GM12874 (cell line): ENCODE data around the gene RBP2.

Experiments
- TF ChIP-seq, protein P1 (sequence below): IDR thresholded peaks from 2 replicates; pipeline ENCODE4 v1.5.1; 2011; ENCODE audit warnings: low read depth, mild to moderate bottlenecking, control low read depth, low read length, moderate library complexity; ENCODE audit not compliant: insufficient read depth

The RBP2 gene

GRCh38 chr3:139441656-139442055 is 34.7 kb downstream of the RBP2 start:
- TF ChIP-seq, protein P1, sequence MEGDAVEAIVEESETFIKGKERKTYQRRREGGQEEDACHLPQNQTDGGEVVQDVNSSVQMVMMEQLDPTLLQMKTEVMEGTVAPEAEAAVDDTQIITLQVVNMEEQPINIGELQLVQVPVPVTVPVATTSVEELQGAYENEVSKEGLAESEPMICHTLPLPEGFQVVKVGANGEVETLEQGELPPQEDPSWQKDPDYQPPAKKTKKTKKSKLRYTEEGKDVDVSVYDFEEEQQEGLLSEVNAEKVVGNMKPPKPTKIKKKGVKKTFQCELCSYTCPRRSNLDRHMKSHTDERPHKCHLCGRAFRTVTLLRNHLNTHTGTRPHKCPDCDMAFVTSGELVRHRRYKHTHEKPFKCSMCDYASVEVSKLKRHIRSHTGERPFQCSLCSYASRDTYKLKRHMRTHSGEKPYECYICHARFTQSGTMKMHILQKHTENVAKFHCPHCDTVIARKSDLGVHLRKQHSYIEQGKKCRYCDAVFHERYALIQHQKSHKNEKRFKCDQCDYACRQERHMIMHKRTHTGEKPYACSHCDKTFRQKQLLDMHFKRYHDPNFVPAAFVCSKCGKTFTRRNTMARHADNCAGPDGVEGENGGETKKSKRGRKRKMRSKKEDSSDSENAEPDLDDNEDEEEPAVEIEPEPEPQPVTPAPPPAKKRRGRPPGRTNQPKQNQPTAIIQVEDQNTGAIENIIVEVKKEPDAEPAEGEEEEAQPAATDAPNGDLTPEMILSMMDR = no peak

DNA sequence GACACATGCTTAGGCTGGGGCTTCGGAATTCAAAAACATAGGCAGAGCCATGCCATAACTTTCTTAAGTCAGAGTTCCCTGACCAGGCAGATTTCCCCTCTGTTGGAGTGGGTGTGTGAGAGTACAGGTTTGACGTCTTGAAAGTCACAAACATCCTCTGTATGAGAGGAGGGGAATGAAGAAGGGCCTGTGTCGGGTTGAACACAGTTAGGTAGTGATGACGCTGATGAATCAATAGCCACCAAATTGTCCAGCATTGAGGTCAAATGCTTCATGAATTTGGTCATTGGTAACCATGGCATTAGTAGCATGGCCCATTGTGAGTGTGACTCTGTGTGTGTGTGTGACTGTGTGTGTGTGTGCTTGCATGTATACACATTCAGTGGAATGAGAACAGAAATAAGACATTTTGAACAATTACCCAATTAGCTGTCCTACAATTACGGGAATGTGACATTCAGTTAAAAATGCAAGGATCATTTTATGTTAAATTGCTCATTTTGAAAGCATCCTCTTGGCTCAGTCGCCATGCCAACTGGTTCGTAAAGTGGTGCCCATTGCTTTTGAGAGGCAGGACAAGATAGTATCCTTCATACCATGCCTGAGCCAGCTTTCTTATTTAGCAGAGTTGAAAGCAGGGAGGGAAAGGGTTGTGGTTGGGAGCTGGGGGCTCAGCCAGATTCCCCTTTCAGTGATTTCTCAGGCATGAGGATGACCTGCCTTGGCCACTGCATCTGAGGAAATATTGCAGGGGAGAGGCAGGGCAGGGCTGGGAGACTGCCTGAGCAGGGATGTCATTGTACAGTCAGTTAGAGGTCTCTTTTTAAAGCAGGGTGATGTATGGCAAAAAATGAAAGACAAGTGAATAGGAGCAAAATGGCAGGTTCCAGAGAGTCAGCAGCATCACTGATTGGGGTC is 35.4 kb downstream of the RBP2 start:
- TF ChIP-seq, protein P1 = no peak

- TF ChIP-seq, protein P1 = no peak
These were observed 37.0 kb downstream of the RBP2 start for GRCh38 chr3:139439278-139439677.

GRCh38 chr3:139434764-139435307 is 41.5 kb downstream of the RBP2 start:
- TF ChIP-seq, protein P1 = no peak

GRCh38 chr3:139434228-139434627 is 42.1 kb downstream of the RBP2 start:
- TF ChIP-seq, protein P1 = no peak

- TF ChIP-seq, protein P1 = no peak
These were observed 43.2 kb downstream of the RBP2 start for GRCh38 chr3:139433089-139433488.

GRCh38 chr3:139430493-139430892 is 45.8 kb downstream of the RBP2 start:
- TF ChIP-seq, protein P1 = no peak
